PC-9 (cell line): Measurements from ENCODE around the gene PPP2R2B.

Experiments used
- EZH2 ChIP-seq: fragments of 200-600 bp; sonication (generic); IDR thresholded peaks from 2 replicates; pipeline ENCODE4 v1.8.0; 2017; ENCODE audit warnings: antibody characterized with exemption, low read depth
- TF ChIP-seq, protein P1 (sequence below): fragments of 200-600 bp; sonication (generic); conservative IDR thresholded peaks from 2 replicates; pipeline ENCODE4 v1.6.1; 2017; ENCODE audit warnings: mixed run types, antibody characterized with exemption, mild to moderate bottlenecking, moderate library complexity

GRCh38 chr5:146682899-146683532 lies 195.5 kb downstream of the PPP2R2B start:
- no peak for TF ChIP-seq EZH2
- TF ChIP-seq, protein P1, sequence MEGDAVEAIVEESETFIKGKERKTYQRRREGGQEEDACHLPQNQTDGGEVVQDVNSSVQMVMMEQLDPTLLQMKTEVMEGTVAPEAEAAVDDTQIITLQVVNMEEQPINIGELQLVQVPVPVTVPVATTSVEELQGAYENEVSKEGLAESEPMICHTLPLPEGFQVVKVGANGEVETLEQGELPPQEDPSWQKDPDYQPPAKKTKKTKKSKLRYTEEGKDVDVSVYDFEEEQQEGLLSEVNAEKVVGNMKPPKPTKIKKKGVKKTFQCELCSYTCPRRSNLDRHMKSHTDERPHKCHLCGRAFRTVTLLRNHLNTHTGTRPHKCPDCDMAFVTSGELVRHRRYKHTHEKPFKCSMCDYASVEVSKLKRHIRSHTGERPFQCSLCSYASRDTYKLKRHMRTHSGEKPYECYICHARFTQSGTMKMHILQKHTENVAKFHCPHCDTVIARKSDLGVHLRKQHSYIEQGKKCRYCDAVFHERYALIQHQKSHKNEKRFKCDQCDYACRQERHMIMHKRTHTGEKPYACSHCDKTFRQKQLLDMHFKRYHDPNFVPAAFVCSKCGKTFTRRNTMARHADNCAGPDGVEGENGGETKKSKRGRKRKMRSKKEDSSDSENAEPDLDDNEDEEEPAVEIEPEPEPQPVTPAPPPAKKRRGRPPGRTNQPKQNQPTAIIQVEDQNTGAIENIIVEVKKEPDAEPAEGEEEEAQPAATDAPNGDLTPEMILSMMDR = no peak
